HG03575 (cell line): ENCODE measurements around the gene HSP90AA1.
"Not testable (repeated sequence)": the region's sequence is repeated elsewhere in the genome, so short reads cannot be mapped to it uniquely, and the experiment has no call there.

Experiments
- ATAC-seq: cut with Tn5 transposase; IDR thresholded peaks from one replicate; pipeline ENCODE4 v1.9.1; 2021; ENCODE audit not compliant: unreplicated experiment, insufficient number of reproducible peaks, low FRiP score; ENCODE audit errors: extremely low read depth

The HSP90AA1 gene

GRCh38 chr14:102086972-102087761 lies at the start of gene HSP90AA1:
HSP90AA1 (minus strand) TSS chr14:102087044; CDS start chr14:102086378, 666 bp downstream.
- no peak for ATAC-seq

GRCh38 chr14:102135456-102135855 lies 48.6 kb upstream of the HSP90AA1 start:
- ATAC-seq, result not testable (repeated sequence)

- not testable (repeated sequence) for ATAC-seq
These were observed 47.9 kb upstream of the HSP90AA1 start for GRCh38 chr14:102134719-102135118.

GRCh38 chr14:102134021-102134420 lies 47.2 kb upstream of the HSP90AA1 start:
- ATAC-seq, result not testable (repeated sequence)

GRCh38 chr14:102131741-102132140 lies 44.9 kb upstream of the HSP90AA1 start:
- ATAC-seq, result no peak

- no peak for ATAC-seq
These were observed 40.1 kb upstream of the HSP90AA1 start for GRCh38 chr14:102126807-102127455.

- no peak for ATAC-seq
These were observed 38.7 kb upstream of the HSP90AA1 start for GRCh38 chr14:102125546-102125945.

- ATAC-seq, result no peak
These were observed 37.6 kb upstream of the HSP90AA1 start for GRCh38 chr14:102124419-102124818.

- ATAC-seq, result no peak
These were observed 34.7 kb upstream of the HSP90AA1 start for GRCh38 chr14:102121567-102121966.

GRCh38 chr14:102120888-102121287 lies 34.0 kb upstream of the HSP90AA1 start:
- no peak for ATAC-seq

GRCh38 chr14:102117852-102118251 lies 31.0 kb upstream of the HSP90AA1 start:
- ATAC-seq, result no peak

- ATAC-seq, result no peak
These were observed 29.7 kb upstream of the HSP90AA1 start for GRCh38 chr14:102116361-102117180.

- ATAC-seq, result no peak
These were observed 24.3 kb upstream of the HSP90AA1 start for GRCh38 chr14:102111101-102111500.

GRCh38 chr14:102109332-102109731 lies 22.5 kb upstream of the HSP90AA1 start:
- ATAC-seq, result not testable (repeated sequence)

GRCh38 chr14:102105369-102105768 lies 18.5 kb upstream of the HSP90AA1 start:
- no peak for ATAC-seq

- ATAC-seq, result no peak
These were observed 16.3 kb upstream of the HSP90AA1 start for GRCh38 chr14:102103062-102103695.

GRCh38 chr14:102097441-102098135 lies 10.7 kb upstream of the HSP90AA1 start:
- ATAC-seq, result no peak

- ATAC-seq, result no peak
These were observed 9.8 kb upstream of the HSP90AA1 start for GRCh38 chr14:102096569-102097188.
